Esophagus muscularis mucosa (tissue), 4 donors: Measurements from ENCODE around the gene STRIT1. TPM values are rescaled to one million over a fixed set of nuclear protein-coding genes. Genes with fewer than 3 reads are reported as not detected.

Experiments used
- DNase-seq: peaks from one replicate; pipeline ENCODE4 v3.0.0-alpha.2; 2017; ENCODE audit errors: extremely low spot score
- H3K27ac ChIP-seq, 4 donors: fragments of 200-600 bp; sonication (generic); replicated peaks in 1 of 4; 1 replicate in 3 of 4; 2 replicates in 1 of 4; pipeline ENCODE4 v1.5.1; 2016 to 2019; ENCODE audit warnings: mild to moderate bottlenecking in 1 of 4
- H3K27me3 ChIP-seq, 4 donors: fragments of 200-600 bp; sonication (generic); one replicate each; pipeline versions ENCODE4 v1.5.1 to v1.6.0; 2016 to 2019
- H3K36me3 ChIP-seq, 4 donors: fragments of 200-600 bp; sonication (generic); one replicate each; pipeline ENCODE4 v1.5.1; 2016 to 2019
- H3K4me1 ChIP-seq, 4 donors: fragments of 200-600 bp; sonication (generic); one replicate each; pipeline ENCODE4 v1.5.1; 2016 to 2019
- H3K4me3 ChIP-seq, 4 donors: fragments of 200-600 bp; sonication (generic); 1 replicate in 2 of 4; 2 replicates in 2 of 4; pipeline ENCODE4 v1.5.1; 2016 to 2019; ENCODE audit warnings: mild to moderate bottlenecking in 4 of 4, moderate library complexity in 1 of 4
- H3K9me3 ChIP-seq, 4 donors: fragments of 200-600 bp; sonication (generic); 1 replicate in 3 of 4; 2 replicates in 1 of 4; pipeline ENCODE4 v1.5.1; 2016 to 2019
- EP300 ChIP-seq: sonication (generic); formaldehyde crosslinking; IDR thresholded peaks from one replicate; pipeline ENCODE4 v1.6.1; 2017; ENCODE audit warnings: antibody characterized with exemption
- POLR2A ChIP-seq: fragments of 450-650 bp; IDR thresholded peaks from one replicate; pipeline ENCODE4 v1.6.1; 2017; ENCODE audit warnings: antibody characterized with exemption, moderate library complexity, mild to moderate bottlenecking, low read depth
- POLR2AphosphoS5 ChIP-seq, 2 donors: sonication (generic); formaldehyde crosslinking; IDR thresholded peaks; one replicate each; pipeline ENCODE4 v1.6.1; 2017; ENCODE audit warnings: antibody characterized with exemption in 2 of 2
- WGBS: methylation state at CpG from one replicate; pipeline ENCODE4 v1.1.5; 2018; 5-methylcytosine and 5-hydroxymethylcytosine counted together
- intact Hi-C: fragments of 100-400 bp; cut with DNase I; formaldehyde crosslinking; loops from one replicate; pipeline ENCODE4 v1.15.1; 2023
- total RNA-seq, 4 donors: library from RNA; depleted of rRNA; stranded (reverse); fragments of >200 nt; gene quantifications; one replicate each; pipeline versions ENCODE4 v1.1.0 to v1.2.1, GENCODE V29; 2016
- TF ChIP-seq, protein P1 (sequence below), 3 experiments: fragments of 200-600 bp in 2 of 3; fragments of 450-650 bp in 1 of 3; sonication (generic) in 2 of 3; IDR thresholded peaks; one replicate each; pipeline ENCODE4 v1.5.1; 2017 to 2019; ENCODE audit warnings: antibody characterized with exemption in 3 of 3, mild to moderate bottlenecking in 2 of 3, moderate library complexity in 1 of 3

The STRIT1 gene
- total RNA-seq, 4 donors from 2014 or later, result not detected

DNA sequence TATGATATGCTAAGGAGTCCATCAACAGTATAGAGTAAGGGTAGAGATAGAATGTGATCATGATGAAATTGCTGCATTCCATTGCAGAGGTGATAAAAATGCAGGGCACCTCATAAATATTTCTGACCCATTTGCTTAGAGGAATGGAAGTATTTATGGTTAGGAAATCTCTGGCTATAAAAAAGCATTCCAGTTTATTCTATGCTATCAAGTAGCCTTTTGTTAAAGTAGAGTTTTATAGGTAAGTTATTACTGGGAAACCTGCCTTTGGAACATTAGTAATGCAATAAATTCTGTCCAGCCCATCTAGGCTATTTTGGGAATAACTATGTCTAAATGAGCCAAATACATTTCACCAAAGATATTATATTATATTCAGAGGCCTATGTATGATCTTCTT is 19.8 kb upstream of the STRIT1 start:
- H3K27me3 ChIP-seq, result no peaks in the 10 kb centered on the region
- peaks cover 0 to 6% (median 0%) of the 10 kb centered on the region in 4 donors for H3K4me1 ChIP-seq
- H3K4me3 ChIP-seq, result no peak overlapping the region
- no peak for DNase-seq
- H3K36me3 ChIP-seq, result no peaks in the 10 kb centered on the region
- no peak for TF ChIP-seq POLR2AphosphoS5 (IDR thresholded peaks at IDR 0.05)
- TF ChIP-seq, protein P1, sequence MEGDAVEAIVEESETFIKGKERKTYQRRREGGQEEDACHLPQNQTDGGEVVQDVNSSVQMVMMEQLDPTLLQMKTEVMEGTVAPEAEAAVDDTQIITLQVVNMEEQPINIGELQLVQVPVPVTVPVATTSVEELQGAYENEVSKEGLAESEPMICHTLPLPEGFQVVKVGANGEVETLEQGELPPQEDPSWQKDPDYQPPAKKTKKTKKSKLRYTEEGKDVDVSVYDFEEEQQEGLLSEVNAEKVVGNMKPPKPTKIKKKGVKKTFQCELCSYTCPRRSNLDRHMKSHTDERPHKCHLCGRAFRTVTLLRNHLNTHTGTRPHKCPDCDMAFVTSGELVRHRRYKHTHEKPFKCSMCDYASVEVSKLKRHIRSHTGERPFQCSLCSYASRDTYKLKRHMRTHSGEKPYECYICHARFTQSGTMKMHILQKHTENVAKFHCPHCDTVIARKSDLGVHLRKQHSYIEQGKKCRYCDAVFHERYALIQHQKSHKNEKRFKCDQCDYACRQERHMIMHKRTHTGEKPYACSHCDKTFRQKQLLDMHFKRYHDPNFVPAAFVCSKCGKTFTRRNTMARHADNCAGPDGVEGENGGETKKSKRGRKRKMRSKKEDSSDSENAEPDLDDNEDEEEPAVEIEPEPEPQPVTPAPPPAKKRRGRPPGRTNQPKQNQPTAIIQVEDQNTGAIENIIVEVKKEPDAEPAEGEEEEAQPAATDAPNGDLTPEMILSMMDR (IDR thresholded peaks at IDR 0.05), result no peak
- no peak for TF ChIP-seq POLR2A
- no peak for TF ChIP-seq EP300
- no peaks in the 10 kb centered on the region for H3K9me3 ChIP-seq
- intact Hi-C loops, result no loop called here
- H3K27ac ChIP-seq, result no peak overlapping the region

DNA sequence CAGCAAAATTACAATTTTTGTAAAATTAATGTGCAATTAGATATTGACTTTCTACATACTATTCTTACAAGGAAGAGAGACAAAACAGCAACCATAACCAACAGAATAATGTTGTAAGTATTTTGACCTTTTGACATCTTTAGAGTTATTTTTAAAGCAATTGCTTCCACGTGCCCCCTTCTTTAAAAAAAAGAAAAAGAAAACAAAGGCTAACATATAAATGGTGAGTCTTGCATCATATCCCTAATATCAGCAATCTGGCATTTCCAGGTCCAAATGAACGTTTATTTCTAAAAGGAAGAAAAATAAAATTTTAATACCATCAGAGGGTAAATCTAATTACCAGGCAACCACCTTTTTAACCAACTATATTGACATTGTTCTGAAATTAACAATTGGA is 19.3 kb upstream of the STRIT1 start:
- H3K4me3 ChIP-seq, result no peak overlapping the region
- TF ChIP-seq, protein P1 (IDR thresholded peaks at IDR 0.05), result no peak
- no peak for TF ChIP-seq EP300
- no peak for TF ChIP-seq POLR2AphosphoS5 (IDR thresholded peaks at IDR 0.05)
- no peak for TF ChIP-seq POLR2A
- DNase-seq, result no peak
- no peaks in the 10 kb centered on the region for H3K9me3 ChIP-seq
- H3K4me1 ChIP-seq, result peaks cover 0 to 6% (median 0%) of the 10 kb centered on the region in 4 donors
- no peaks in the 10 kb centered on the region for H3K36me3 ChIP-seq
- H3K27ac ChIP-seq, result no peak overlapping the region
- WGBS, result 50% methylated on average over 2 of the region's 2 CpGs
- intact Hi-C loops, result no loop called here
- no peaks in the 10 kb centered on the region for H3K27me3 ChIP-seq

DNA sequence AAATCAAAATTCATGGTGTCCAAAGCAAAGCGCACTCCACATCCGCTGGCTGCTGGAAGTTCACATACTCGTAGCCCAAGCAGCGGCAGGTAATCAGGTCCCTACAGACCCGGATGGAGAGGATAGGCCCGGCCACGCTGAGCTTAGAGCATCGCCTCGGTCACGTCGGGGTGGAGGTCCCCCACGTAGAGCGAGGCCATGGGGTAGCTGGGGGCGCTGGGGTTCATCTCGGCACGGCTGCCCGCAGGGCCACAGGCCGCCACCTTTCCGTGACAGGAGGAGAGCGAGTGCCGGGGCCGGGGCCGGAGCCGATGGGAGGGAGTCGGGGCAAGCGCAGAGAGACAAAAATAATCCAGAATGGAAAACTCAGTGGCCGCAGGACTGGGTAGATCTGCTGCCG is 16.1 kb upstream of the STRIT1 start:
- 96% methylated on average over 27 of the region's 28 CpGs for WGBS

GRCh38 chr3:155308831-155309230 is 15.3 kb upstream of the STRIT1 start:
- TF ChIP-seq, protein P1 (IDR thresholded peaks at IDR 0.05), result no peak
- no peak for TF ChIP-seq EP300
- no peak for TF ChIP-seq POLR2AphosphoS5 (IDR thresholded peaks at IDR 0.05)
- no peak for TF ChIP-seq POLR2A
- intact Hi-C loops, result no loop called here
- 81% methylated on average over 9 of the region's 9 CpGs for WGBS
- Histone ChIP-seq H3K27me3 (no peaks in the 10 kb centered on the region), H3K9me3 (no peaks in the 10 kb centered on the region), H3K36me3 (no peaks in the 10 kb centered on the region), H3K27ac (no peak overlapping the region), H3K4me1 (peaks cover 0 to 6% (median 0%) of the 10 kb centered on the region in 4 donors), H3K4me3 (no peak overlapping the region)
- no peak for DNase-seq

More for the DNA sequence above, 16.1 kb upstream of the STRIT1 start:
- Histone ChIP-seq H3K4me1 (peaks cover 0 to 6% (median 0%) of the 10 kb centered on the region in 4 donors), H3K9me3 (no peaks in the 10 kb centered on the region), H3K4me3 (no peak overlapping the region), H3K27me3 (no peaks in the 10 kb centered on the region), H3K36me3 (no peaks in the 10 kb centered on the region), H3K27ac (no peak overlapping the region)
- no peak for DNase-seq
- intact Hi-C loops, result no loop called here
- TF ChIP-seq, protein P1 (IDR thresholded peaks at IDR 0.05), result no peak
- no peak for TF ChIP-seq EP300
- TF ChIP-seq POLR2AphosphoS5 (IDR thresholded peaks at IDR 0.05), result no peak
- TF ChIP-seq POLR2A, result no peak

DNA sequence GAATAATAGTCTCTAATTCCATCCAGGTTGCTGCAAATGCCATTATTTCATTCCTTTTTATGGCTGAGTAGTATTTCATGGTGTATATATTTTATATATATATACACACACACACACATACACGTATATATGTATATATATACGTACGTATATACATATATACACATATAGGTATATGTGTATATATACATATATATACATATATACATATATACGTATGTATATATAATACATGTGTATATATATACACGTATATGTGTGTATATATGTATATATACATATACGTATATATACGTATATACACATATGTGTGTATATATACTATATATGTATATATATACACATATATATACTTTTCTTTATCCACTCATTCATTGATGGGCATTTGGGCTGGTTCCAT is 13.7 kb upstream of the STRIT1 start:
- H3K27ac ChIP-seq, result no peak overlapping the region
- TF ChIP-seq POLR2A (no peak), POLR2AphosphoS5 (IDR thresholded peaks at IDR 0.05) (no peak), EP300 (no peak)
- TF ChIP-seq, protein P1 (IDR thresholded peaks at IDR 0.05), result no peak
- no peaks in the 10 kb centered on the region for H3K27me3 ChIP-seq
- 88% methylated on average over 7 of the region's 7 CpGs for WGBS
- H3K9me3 ChIP-seq, result no peaks in the 10 kb centered on the region
- no peak overlapping the region for H3K4me3 ChIP-seq
- H3K4me1 ChIP-seq, result no peaks in the 10 kb centered on the region
- intact Hi-C loops, result no loop called here
- no peaks in the 10 kb centered on the region for H3K36me3 ChIP-seq
- no peak for DNase-seq
